Progenitor cell of endocrine pancreas (in vitro differentiated cells): ENCODE data around the gene LLPH. TPM values are rescaled to one million over a fixed set of nuclear protein-coding genes. Genes with fewer than 3 reads are reported as not detected.

Experiments used
- DNase-seq: peaks from one replicate; pipeline ENCODE4 v3.0.0; 2021; ENCODE audit warnings: low spot score; ENCODE audit not compliant: unreplicated experiment
- H3K27ac Mint-ChIP-seq: 2 replicates; pipeline ENCODE4 v1.8.0; 2021; ENCODE audit warnings: mild to moderate bottlenecking, moderate library complexity, mixed read lengths
- H3K27me3 Mint-ChIP-seq: 2 replicates; pipeline ENCODE4 v1.8.0; 2021; ENCODE audit warnings: mixed read lengths
- H3K36me3 Mint-ChIP-seq: 2 replicates; pipeline ENCODE4 v1.8.0; 2022; ENCODE audit warnings: mixed read lengths; ENCODE audit not compliant: insufficient read depth
- H3K4me1 Mint-ChIP-seq: 2 replicates; pipeline ENCODE4 v1.8.0; 2021; ENCODE audit warnings: low read depth, mixed read lengths
- H3K4me3 Mint-ChIP-seq: 2 replicates; pipeline ENCODE4 v1.8.0; 2021; ENCODE audit warnings: low read depth, mild to moderate bottlenecking, moderate library complexity, mixed read lengths
- H3K9me3 Mint-ChIP-seq: 2 replicates; pipeline ENCODE4 v1.8.0; 2021; ENCODE audit warnings: low read depth, mixed read lengths
- total RNA-seq: library from RNA; stranded (reverse); gene quantifications from 2 replicates; pipeline ENCODE4 v1.2.1, GENCODE V29; 2021
- TF ChIP-seq, protein P1 (sequence below): fragments of 200-600 bp; sonication (generic); IDR thresholded peaks from one replicate; pipeline ENCODE4 v1.5.0; 2021; ENCODE audit warnings: antibody characterized with exemption, mild to moderate bottlenecking; ENCODE audit not compliant: unreplicated experiment

The LLPH gene
- total RNA-seq, 1 donor from 2014 or later: 22.4 TPM

DNA sequence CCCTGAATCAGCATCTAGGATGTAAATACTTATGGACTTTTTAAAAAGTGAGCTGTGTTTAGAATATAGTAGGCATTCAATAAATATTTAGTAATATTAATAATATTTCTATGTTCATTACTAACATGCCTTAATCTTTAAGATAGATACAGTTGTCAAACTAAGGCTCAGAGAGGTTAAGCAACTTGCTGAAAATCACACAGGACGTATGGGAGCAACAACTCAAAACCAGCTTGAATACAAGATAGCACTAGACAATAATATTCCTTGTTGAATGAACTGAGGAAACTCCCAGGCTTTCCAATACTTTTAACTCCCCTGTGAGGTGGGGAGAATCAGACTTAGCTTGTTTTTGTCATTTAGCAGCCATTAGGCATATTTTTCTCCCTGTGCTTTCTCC lies 45.3 kb downstream of the LLPH start:
- TF ChIP-seq, protein P1, sequence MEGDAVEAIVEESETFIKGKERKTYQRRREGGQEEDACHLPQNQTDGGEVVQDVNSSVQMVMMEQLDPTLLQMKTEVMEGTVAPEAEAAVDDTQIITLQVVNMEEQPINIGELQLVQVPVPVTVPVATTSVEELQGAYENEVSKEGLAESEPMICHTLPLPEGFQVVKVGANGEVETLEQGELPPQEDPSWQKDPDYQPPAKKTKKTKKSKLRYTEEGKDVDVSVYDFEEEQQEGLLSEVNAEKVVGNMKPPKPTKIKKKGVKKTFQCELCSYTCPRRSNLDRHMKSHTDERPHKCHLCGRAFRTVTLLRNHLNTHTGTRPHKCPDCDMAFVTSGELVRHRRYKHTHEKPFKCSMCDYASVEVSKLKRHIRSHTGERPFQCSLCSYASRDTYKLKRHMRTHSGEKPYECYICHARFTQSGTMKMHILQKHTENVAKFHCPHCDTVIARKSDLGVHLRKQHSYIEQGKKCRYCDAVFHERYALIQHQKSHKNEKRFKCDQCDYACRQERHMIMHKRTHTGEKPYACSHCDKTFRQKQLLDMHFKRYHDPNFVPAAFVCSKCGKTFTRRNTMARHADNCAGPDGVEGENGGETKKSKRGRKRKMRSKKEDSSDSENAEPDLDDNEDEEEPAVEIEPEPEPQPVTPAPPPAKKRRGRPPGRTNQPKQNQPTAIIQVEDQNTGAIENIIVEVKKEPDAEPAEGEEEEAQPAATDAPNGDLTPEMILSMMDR: no peak

DNA sequence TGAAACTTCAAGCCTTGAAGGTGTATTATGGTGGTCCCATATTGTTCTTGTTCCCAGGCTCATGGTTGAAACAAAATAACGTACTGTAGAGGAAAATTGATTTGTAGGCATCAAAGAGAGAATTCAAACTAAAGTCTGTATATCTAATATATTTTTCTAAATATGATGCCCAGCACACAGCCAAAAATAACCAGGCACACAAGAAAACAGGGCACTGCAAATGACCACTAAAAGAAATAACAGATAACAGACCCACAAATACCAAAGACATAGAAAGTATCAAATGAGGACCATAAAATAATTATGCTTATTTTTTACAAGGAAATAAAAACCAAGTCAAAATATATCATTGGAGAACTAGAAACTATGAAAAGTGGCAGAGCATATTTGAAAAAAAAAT lies 46.8 kb downstream of the LLPH start:
- Mint-ChIP-seq H3K4me1 (peaks cover 13% of the 10 kb centered on the region), H3K9me3 (no peaks in the 10 kb centered on the region), H3K36me3 (no peaks in the 10 kb centered on the region), H3K27me3 (no peaks in the 10 kb centered on the region), H3K4me3 (no peak overlapping the region), H3K27ac (no peak overlapping the region)
- no peak for DNase-seq
- TF ChIP-seq, protein P1: no peak

More for the DNA sequence above, 45.3 kb downstream of the LLPH start:
- Mint-ChIP-seq H3K27me3 (peaks cover 3% of the 10 kb centered on the region), H3K4me1 (peaks cover 13% of the 10 kb centered on the region), H3K4me3 (no peak overlapping the region), H3K36me3 (no peaks in the 10 kb centered on the region), H3K9me3 (no peaks in the 10 kb centered on the region), H3K27ac (no peak overlapping the region)
- DNase-seq: no peak

DNA sequence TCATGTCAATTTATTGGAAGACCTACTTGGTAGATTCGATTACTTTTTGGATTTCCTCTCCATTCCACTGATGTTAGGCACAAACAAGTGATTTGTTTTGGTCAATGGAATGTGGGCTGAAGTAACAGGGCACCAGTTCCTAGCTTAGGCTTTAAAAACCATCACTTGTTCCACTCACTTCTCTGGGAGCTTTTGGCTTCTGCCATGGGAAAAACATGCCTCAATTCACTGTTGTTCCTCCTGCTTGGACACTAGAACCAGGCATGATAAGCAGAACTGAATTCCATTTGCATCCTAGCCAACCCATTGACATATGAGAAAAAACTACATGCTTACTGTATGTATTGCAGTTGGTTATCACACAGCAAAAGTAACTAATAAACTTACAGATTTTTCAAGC lies 47.8 kb downstream of the LLPH start:
- no peaks in the 10 kb centered on the region for H3K9me3 Mint-ChIP-seq

DNA sequence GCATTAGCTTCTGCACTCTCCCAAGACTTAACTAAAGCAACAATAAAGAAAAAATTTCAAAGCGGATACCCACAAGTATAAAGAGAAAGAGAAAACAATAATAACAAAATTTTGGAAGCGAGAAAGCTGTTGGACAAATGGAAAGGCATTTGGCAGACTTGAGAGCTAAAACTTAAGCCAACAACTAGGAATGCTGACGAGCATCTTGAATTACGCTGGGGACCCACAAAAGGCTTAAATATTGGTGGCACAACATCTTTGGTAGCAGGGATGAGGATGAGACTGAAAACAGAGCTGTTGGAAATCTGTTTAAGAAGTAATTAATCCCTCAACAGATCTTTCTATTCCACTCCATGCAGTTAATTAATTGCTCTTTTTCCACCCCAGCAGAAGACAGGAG lies 49.8 kb downstream of the LLPH start:
- Mint-ChIP-seq H3K27me3 (no peaks in the 10 kb centered on the region), H3K27ac (no peak overlapping the region), H3K9me3 (no peaks in the 10 kb centered on the region), H3K4me3 (no peak overlapping the region), H3K36me3 (no peaks in the 10 kb centered on the region), H3K4me1 (peaks cover 1% of the 10 kb centered on the region)
- TF ChIP-seq, protein P1: no peak
- DNase-seq: no peak

More for the DNA sequence above, 47.8 kb downstream of the LLPH start:
- Mint-ChIP-seq H3K4me3 (no peak overlapping the region), H3K27ac (no peak overlapping the region), H3K27me3 (no peaks in the 10 kb centered on the region), H3K36me3 (no peaks in the 10 kb centered on the region), H3K4me1 (peaks cover 13% of the 10 kb centered on the region)
- TF ChIP-seq, protein P1: no peak
- no peak for DNase-seq

DNA sequence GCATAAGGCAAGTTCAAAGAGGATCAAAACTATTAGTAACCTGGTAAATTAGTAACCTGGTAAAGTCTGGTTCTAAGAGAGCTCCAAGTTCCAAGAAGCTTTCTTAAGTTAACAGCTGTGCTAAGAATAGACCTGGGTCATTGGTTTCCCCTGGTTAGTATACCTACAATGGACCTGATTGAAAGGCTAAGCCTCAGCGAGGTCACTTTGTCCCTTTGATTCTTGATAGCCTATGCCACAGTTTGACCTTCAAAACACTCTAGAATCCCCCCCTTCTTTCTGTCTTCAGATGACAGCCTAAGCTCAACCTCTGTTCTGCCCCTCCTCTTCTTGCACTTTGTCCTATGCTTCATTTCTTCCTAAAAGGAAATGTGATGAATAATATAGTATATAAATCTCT lies 53.0 kb downstream of the LLPH start:
- H3K27me3 Mint-ChIP-seq: no peaks in the 10 kb centered on the region
- H3K4me3 Mint-ChIP-seq: no peak overlapping the region
- peaks cover 1% of the 10 kb centered on the region for H3K4me1 Mint-ChIP-seq
- H3K9me3 Mint-ChIP-seq: peaks cover 3% of the 10 kb centered on the region
- DNase-seq: no peak
- H3K36me3 Mint-ChIP-seq: no peaks in the 10 kb centered on the region
- H3K27ac Mint-ChIP-seq: no peak overlapping the region
- TF ChIP-seq, protein P1: no peak
